Cardiac muscle cell (in vitro differentiated cells and primary cell): Measurements from ENCODE around the gene DMAP1. TPM values are rescaled to one million over a fixed set of nuclear protein-coding genes. Genes with fewer than 3 reads are reported as not detected.

Source experiments
- DNase-seq, 2 donors: peaks; one replicate each; pipeline versions ENCODE4 v3.0.0 to v3.0.0-alpha.2; 2010 to 2017; ENCODE audit warnings: low read depth in 1 of 2, low spot score in 1 of 2
- H3K27ac ChIP-seq: fragments of 200-600 bp; sonication (generic); 2 replicates; pipeline ENCODE4 v1.5.1; 2016
- H3K27me3 ChIP-seq: fragments of 200-600 bp; sonication (generic); 2 replicates; pipeline ENCODE4 v1.6.0; 2016; ENCODE audit warnings: control low read depth
- H3K36me3 ChIP-seq: fragments of 200-600 bp; sonication (generic); 2 replicates; pipeline ENCODE4 v1.5.1; 2016; ENCODE audit warnings: control low read depth
- H3K4me1 ChIP-seq: fragments of 200-600 bp; sonication (generic); 2 replicates; pipeline ENCODE4 v1.8.1; 2017; ENCODE audit warnings: low read depth, mild to moderate bottlenecking, mixed run types
- H3K4me3 ChIP-seq: fragments of 200-600 bp; sonication (generic); 2 replicates; pipeline ENCODE4 v1.5.1; 2016; ENCODE audit warnings: mild to moderate bottlenecking
- H3K9me3 ChIP-seq: fragments of 200-600 bp; sonication (generic); 2 replicates; pipeline ENCODE4 v1.5.1; 2017; ENCODE audit warnings: low read depth, mild to moderate bottlenecking, control low read depth
- polyA plus RNA-seq: library from polyadenylated mRNA; unstranded; fragments of >200 nt; fragmentation: Nextera tagmentation; extraction: Ambion mirVana; gene quantifications from 2 replicates; pipeline ENCODE4 v1.2.1, GENCODE V29; 2016
- total RNA-seq: library from RNA; depleted of rRNA; stranded (reverse); fragments of >200 nt; gene quantifications from 2 replicates; pipeline ENCODE4 v1.2.3, GENCODE V29; 2016
- TF ChIP-seq, protein P1 (sequence below): IDR thresholded peaks from 2 replicates; pipeline ENCODE4 v1.5.1; 2012; ENCODE audit warnings: low read depth, mild to moderate bottlenecking, low read length

Gene DMAP1
- total and polyA plus RNA-seq, 2 experiments from 2014 or later = 77.5 to 93.3 TPM

DNA sequence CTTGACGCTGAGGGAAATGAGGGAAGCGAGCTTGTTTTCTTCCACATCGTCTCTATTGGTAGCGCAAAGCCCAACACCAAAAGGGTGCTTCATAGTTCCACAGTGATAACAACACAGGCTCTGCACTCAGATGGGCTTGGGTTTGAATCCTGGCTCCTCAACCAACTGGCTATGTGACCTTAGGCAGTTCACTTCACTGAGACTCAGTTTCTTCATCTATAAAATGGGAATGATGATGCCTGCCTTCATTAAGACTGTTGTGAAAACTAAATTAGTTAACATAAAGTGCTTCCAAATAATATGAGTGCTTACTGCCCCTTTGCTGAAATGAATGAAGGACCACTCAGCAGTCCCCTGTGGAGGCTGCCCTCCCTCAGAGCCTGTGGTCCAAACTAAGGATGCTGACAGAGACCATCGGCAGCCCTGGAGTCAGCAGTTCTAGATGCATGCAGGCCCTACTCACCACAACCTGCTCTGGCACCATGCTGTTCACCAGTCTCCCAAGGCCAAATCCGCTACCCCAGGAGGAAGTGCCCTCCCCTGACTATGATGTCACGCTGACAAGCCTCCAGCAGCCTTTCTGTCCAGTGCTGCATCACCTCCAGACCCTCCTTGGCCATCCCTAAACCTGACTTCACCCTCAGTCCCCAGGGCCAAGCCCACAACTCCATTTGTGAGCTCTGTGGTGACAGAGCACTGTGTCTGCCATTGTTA is 30.7 kb downstream of the DMAP1 start:
- Histone ChIP-seq H3K36me3 (no peaks in the 10 kb centered on the region), H3K4me3 (no peak overlapping the region), H3K27ac (no peak overlapping the region), H3K27me3 (no peaks in the 10 kb centered on the region), H3K9me3 (no peaks in the 10 kb centered on the region), H3K4me1 (peaks cover 63% of the 10 kb centered on the region)
- no peak for DNase-seq
- TF ChIP-seq, protein P1, sequence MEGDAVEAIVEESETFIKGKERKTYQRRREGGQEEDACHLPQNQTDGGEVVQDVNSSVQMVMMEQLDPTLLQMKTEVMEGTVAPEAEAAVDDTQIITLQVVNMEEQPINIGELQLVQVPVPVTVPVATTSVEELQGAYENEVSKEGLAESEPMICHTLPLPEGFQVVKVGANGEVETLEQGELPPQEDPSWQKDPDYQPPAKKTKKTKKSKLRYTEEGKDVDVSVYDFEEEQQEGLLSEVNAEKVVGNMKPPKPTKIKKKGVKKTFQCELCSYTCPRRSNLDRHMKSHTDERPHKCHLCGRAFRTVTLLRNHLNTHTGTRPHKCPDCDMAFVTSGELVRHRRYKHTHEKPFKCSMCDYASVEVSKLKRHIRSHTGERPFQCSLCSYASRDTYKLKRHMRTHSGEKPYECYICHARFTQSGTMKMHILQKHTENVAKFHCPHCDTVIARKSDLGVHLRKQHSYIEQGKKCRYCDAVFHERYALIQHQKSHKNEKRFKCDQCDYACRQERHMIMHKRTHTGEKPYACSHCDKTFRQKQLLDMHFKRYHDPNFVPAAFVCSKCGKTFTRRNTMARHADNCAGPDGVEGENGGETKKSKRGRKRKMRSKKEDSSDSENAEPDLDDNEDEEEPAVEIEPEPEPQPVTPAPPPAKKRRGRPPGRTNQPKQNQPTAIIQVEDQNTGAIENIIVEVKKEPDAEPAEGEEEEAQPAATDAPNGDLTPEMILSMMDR = no peak

DNA sequence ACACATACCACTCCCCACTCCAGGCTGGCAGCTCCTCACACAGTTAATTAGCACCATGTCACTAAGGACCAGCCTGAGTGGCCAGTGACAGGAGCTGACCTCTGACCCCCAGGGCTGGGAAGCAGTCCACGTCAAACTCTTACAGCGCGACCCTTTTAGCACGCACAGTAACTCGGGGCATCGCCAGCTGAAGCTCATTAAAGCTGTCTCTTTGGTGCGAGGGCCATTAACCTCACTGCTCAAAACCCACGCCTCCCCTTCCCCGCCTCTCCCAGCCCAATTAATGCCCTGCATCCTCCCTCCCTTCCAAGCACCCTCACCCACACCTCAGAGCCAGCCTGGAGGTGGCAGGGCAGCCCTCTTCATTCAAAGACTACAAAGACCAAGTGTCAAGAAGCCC is 31.7 kb downstream of the DMAP1 start:
- no peak overlapping the region for H3K4me3 ChIP-seq
- peak overlapping the region; percentile 59 for H3K27ac ChIP-seq
- H3K4me1 ChIP-seq = peaks cover 62% of the 10 kb centered on the region
- H3K27me3 ChIP-seq = no peaks in the 10 kb centered on the region
- DNase-seq = peak in 1 of 2 donors; percentile 19
- TF ChIP-seq, protein P1 = no peak
- no peaks in the 10 kb centered on the region for H3K9me3 ChIP-seq
- H3K36me3 ChIP-seq = no peaks in the 10 kb centered on the region

DNA sequence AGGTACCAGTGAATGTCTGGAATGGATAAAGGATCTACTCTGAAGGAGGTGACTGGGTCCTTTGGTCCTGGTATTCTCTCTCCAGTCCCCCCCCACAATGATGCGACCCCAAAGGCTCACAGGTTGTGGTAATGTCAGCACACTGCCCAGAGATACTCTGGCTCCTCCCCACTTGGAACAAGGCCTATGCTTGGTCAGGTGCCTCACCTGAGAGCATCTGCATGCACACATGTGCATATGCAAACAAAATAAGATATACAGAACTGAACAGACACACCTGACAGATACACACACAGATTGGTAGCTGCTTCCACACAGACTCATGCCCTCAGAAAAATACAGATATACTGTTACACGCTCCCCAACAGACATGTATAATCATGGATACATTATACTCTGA is 33.5 kb downstream of the DMAP1 start:
- TF ChIP-seq, protein P1 = no peak
- no peak overlapping the region for H3K4me3 ChIP-seq
- H3K9me3 ChIP-seq = no peaks in the 10 kb centered on the region
- no peak overlapping the region for H3K27ac ChIP-seq
- no peaks in the 10 kb centered on the region for H3K27me3 ChIP-seq
- peaks cover 54% of the 10 kb centered on the region for H3K4me1 ChIP-seq
- no peaks in the 10 kb centered on the region for H3K36me3 ChIP-seq
- no peak for DNase-seq

DNA sequence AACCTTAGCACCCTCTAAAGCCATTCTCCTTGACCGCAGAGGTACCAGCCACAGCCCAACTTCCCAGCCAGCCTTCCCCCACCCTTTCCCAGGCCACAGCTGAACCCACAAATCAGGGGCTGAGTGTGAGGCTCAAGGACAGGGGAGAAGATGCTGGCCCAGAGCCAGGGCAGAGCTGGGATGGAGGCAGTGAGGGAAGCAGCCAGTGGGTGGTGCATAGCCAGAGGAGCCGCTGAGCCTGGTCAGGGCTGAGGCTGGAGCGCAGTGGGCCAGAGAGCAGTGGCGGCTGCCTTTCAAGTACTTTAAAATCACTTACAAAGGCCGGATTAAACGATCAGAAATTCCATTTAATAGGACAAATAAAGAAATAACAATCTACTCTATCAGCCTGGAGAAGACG is 36.3 kb downstream of the DMAP1 start:
- Histone ChIP-seq H3K9me3 (no peaks in the 10 kb centered on the region), H3K27me3 (no peaks in the 10 kb centered on the region), H3K27ac (peak overlapping the region; percentile 59), H3K36me3 (no peaks in the 10 kb centered on the region), H3K4me3 (no peak overlapping the region), H3K4me1 (peaks cover 47% of the 10 kb centered on the region)
- TF ChIP-seq, protein P1 = no peak
- peak; percentile 12 to 61 for DNase-seq

DNA sequence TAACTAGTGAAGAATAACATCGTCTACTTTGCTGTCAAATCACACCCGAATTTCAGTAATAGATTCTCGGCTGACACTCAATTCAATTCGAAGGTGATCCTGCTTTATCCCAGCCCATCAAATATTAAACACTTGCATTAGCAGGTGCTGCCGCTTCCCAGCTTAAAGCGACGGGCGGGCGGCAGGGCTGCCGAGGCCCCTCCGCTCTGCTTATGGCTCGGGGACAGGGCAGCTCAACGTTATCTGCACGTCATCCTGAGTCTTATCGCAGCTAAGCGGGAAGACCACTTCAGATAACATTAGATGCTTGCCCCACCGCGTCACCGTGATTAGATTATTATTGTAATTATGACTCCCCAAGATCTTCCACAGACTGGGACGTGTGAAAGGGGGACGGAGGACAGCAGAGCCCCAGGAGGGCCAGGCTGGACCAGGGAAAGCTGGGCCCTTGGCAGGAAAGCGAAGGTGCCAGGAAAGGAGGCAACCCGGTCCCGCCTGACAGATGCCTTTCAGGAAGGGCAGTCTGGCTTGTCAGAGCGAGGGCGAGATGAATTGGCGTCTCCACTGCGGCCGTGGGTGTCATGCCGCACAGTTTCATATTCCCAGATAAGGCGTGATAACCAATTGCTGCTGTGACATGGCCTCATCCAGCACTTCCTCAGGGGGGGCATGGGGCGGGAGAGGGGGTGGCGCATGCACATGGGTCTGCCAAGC is 37.0 kb downstream of the DMAP1 start:
- H3K4me1 ChIP-seq = peaks cover 45% of the 10 kb centered on the region
- TF ChIP-seq, protein P1 = no peak
- H3K4me3 ChIP-seq = no peak overlapping the region
- H3K36me3 ChIP-seq = no peaks in the 10 kb centered on the region
- no peaks in the 10 kb centered on the region for H3K9me3 ChIP-seq
- peak overlapping the region; percentile 59 for H3K27ac ChIP-seq
- H3K27me3 ChIP-seq = no peaks in the 10 kb centered on the region
- peak; percentile 12 to 32 for DNase-seq
